Measurements from ENCODE around the gene IL26.
"Not testable (repeated sequence)": the region's sequence is repeated elsewhere in the genome, so short reads cannot be mapped to it uniquely, and the experiment has no call there.

The IL26 gene

GRCh38 chr12:68190301-68190700, 35.3 kb downstream of the IL26 start:
- no peak for DNase-seq

GRCh38 chr12:68189821-68190242, 35.8 kb downstream of the IL26 start:
- no peak for DNase-seq

- no peak for DNase-seq
Measured at GRCh38 chr12:68185598-68185997, 40.0 kb downstream of the IL26 start.

GRCh38 chr12:68180792-68181744, 44.5 kb downstream of the IL26 start:
- no peak for DNase-seq

- DNase-seq, result no peak
Measured at GRCh38 chr12:68178774-68179439, 46.7 kb downstream of the IL26 start.

- DNase-seq, result no peak
Measured at GRCh38 chr12:68178184-68178583, 47.4 kb downstream of the IL26 start.

- no peak for DNase-seq
Measured at GRCh38 chr12:68177562-68177961, 48.0 kb downstream of the IL26 start.

GRCh38 chr12:68176257-68176656, 49.4 kb downstream of the IL26 start:
- no peak for DNase-seq

GRCh38 chr12:68175557-68176061, 50.0 kb downstream of the IL26 start:
- no peak for DNase-seq

GRCh38 chr12:68174761-68175160, 50.8 kb downstream of the IL26 start:
- not testable (repeated sequence) for DNase-seq

- no peak for DNase-seq
Measured at GRCh38 chr12:68173792-68174191, 51.8 kb downstream of the IL26 start.

GRCh38 chr12:68170726-68171125, 54.9 kb downstream of the IL26 start:
- no peak for DNase-seq

- no peak for DNase-seq
Measured at GRCh38 chr12:68169213-68169889, 56.3 kb downstream of the IL26 start.

- DNase-seq, result no peak
Measured at GRCh38 chr12:68166317-68166831, 59.2 kb downstream of the IL26 start.

GRCh38 chr12:68163560-68164081, 62.0 kb downstream of the IL26 start:
- no peak for DNase-seq

GRCh38 chr12:68162374-68162773, 63.2 kb downstream of the IL26 start:
- DNase-seq, result no peak

GRCh38 chr12:68159681-68160304, 65.8 kb downstream of the IL26 start, which contains the start of gene IFNG:
TSS of gene IFNG (minus strand) at chr12:68159740. CDS start at chr12:68159615, 125 bp downstream.
- DNase-seq, result no peak

- no peak for DNase-seq
Measured at GRCh38 chr12:68158432-68158831, 67.2 kb downstream of the IL26 start.

- no peak for DNase-seq
Measured at GRCh38 chr12:68157380-68157779, 68.2 kb downstream of the IL26 start.

GRCh38 chr12:68156636-68157035, 69.0 kb downstream of the IL26 start:
- DNase-seq, result no peak

- DNase-seq, result no peak
Measured at GRCh38 chr12:68154779-68155178, 70.8 kb downstream of the IL26 start.
